ENCODE results near the gene ACKR2. TPM values are rescaled to one million over a fixed set of nuclear protein-coding genes. Genes with fewer than 3 reads are reported as not detected.
"Not testable (repeated sequence)": the region's sequence is repeated elsewhere in the genome, so short reads cannot be mapped to it uniquely, and the experiment has no call there.

ACKR2 gene
- polyA plus RNA-seq, 1 donor from 2014 or later, result not detected

GRCh38 chr3:42805141-42805821, 4.0 kb upstream of the ACKR2 start:
- Histone ChIP-seq H3K27me3 (ENCODE audit: insufficient read depth, low read depth, low read length) (no peaks in the 10 kb centered on the region), H4K20me1 (ENCODE audit: insufficient read depth) (no peaks in the 10 kb centered on the region), H3K4me3 (ENCODE audit: low read length) (peak overlapping the region; percentile 83), H3K4me2 (ENCODE audit: low read length) (peak overlapping the region; percentile 71), H3K9me2 (ENCODE audit: insufficient read depth, low read length) (no peaks in the 10 kb centered on the region), H3K9ac (ENCODE audit: low read length) (peak overlapping the region; percentile 95), H3K27ac (ENCODE audit: low read length) (no peak overlapping the region), H3K79me2 (replicated peaks; ENCODE audit: insufficient read depth, low read length) (peaks cover 28% of the 10 kb centered on the region), H3K9me3 (ENCODE audit: low read length) (no peaks in the 10 kb centered on the region), H2AFZ (ENCODE audit: low read depth, low read length) (no peak overlapping the region), H3K36me3 (ENCODE audit: insufficient read depth, low read length) (no peaks in the 10 kb centered on the region), H3F3A (ENCODE audit: insufficient read depth, low read length, poor library complexity, severe bottlenecking) (peaks cover 4% of the 10 kb centered on the region)
- no peak for TF ChIP-seq RAD21 (conservative IDR thresholded peaks at IDR 0.05)
- TF ChIP-seq MXI1 (conservative IDR thresholded peaks at IDR 0.05; ENCODE audit: poor library complexity, severe bottlenecking), result no peak
- no peak for TF ChIP-seq SMC3 (conservative IDR thresholded peaks at IDR 0.05; ENCODE audit: poor library complexity)

GRCh38 chr3:42807929-42808328, 1.3 kb upstream of the ACKR2 start:
- H4K20me1 ChIP-seq (ENCODE audit: insufficient read depth), result no peaks in the 10 kb centered on the region
- no peak overlapping the region for H3K4me2 ChIP-seq (ENCODE audit: low read length)
- H3F3A ChIP-seq (ENCODE audit: insufficient read depth, low read length, poor library complexity, severe bottlenecking), result no peaks in the 10 kb centered on the region
- H3K79me2 ChIP-seq (replicated peaks; ENCODE audit: insufficient read depth, low read length), result peaks cover 2% of the 10 kb centered on the region
- H3K9ac ChIP-seq (ENCODE audit: low read length), result no peak overlapping the region
- TF ChIP-seq RAD21 (conservative IDR thresholded peaks at IDR 0.05) (no peak), MXI1 (conservative IDR thresholded peaks at IDR 0.05; ENCODE audit: poor library complexity, severe bottlenecking) (no peak)
- no peaks in the 10 kb centered on the region for H3K36me3 ChIP-seq (ENCODE audit: insufficient read depth, low read length)
- no peaks in the 10 kb centered on the region for H3K9me3 ChIP-seq (ENCODE audit: low read length)
- H3K27ac ChIP-seq (ENCODE audit: low read length), result no peak overlapping the region
- no peaks in the 10 kb centered on the region for H3K9me2 ChIP-seq (ENCODE audit: insufficient read depth, low read length)
- no peak overlapping the region for H3K4me3 ChIP-seq (ENCODE audit: low read length)
- H2AFZ ChIP-seq (ENCODE audit: low read depth, low read length), result no peak overlapping the region
- H3K27me3 ChIP-seq (ENCODE audit: insufficient read depth, low read depth, low read length), result no peaks in the 10 kb centered on the region

GRCh38 chr3:42810706-42811105, 1.5 kb downstream of the ACKR2 start:
- not testable (repeated sequence) for H3K27me3 ChIP-seq (ENCODE audit: insufficient read depth, low read depth, low read length); H3K4me3 ChIP-seq (ENCODE audit: low read length); H3K9me2 ChIP-seq (ENCODE audit: insufficient read depth, low read length); H3K79me2 ChIP-seq (replicated peaks; ENCODE audit: insufficient read depth, low read length); H4K20me1 ChIP-seq (ENCODE audit: insufficient read depth); H3K9me3 ChIP-seq (ENCODE audit: low read length); H2AFZ ChIP-seq (ENCODE audit: low read depth, low read length); H3F3A ChIP-seq (ENCODE audit: insufficient read depth, low read length, poor library complexity, severe bottlenecking); H3K4me2 ChIP-seq (ENCODE audit: low read length); H3K9ac ChIP-seq (ENCODE audit: low read length); H3K27ac ChIP-seq (ENCODE audit: low read length); H3K36me3 ChIP-seq (ENCODE audit: insufficient read depth, low read length)

- H3K4me2 ChIP-seq (ENCODE audit: low read length); H3K9me2 ChIP-seq (ENCODE audit: insufficient read depth, low read length); H3K9me3 ChIP-seq (ENCODE audit: low read length): not testable (repeated sequence)
These were observed 2.1 kb downstream of the ACKR2 start for GRCh38 chr3:42811118-42811883.

GRCh38 chr3:42814246-42814645, 5.0 kb downstream of the ACKR2 start:
- H3K4me2 ChIP-seq (ENCODE audit: low read length), result no peak overlapping the region
- no peaks in the 10 kb centered on the region for H3F3A ChIP-seq (ENCODE audit: insufficient read depth, low read length, poor library complexity, severe bottlenecking)
- H3K27me3 ChIP-seq (ENCODE audit: insufficient read depth, low read depth, low read length), result no peaks in the 10 kb centered on the region
- H3K27ac ChIP-seq (ENCODE audit: low read length), result no peak overlapping the region
- no peaks in the 10 kb centered on the region for H4K20me1 ChIP-seq (ENCODE audit: insufficient read depth)
- no peaks in the 10 kb centered on the region for H3K79me2 ChIP-seq (replicated peaks; ENCODE audit: insufficient read depth, low read length)
- no peaks in the 10 kb centered on the region for H3K9me3 ChIP-seq (ENCODE audit: low read length)
- H3K36me3 ChIP-seq (ENCODE audit: insufficient read depth, low read length), result no peaks in the 10 kb centered on the region
- no peak overlapping the region for H3K4me3 ChIP-seq (ENCODE audit: low read length)
- H2AFZ ChIP-seq (ENCODE audit: low read depth, low read length), result no peak overlapping the region
- no peak overlapping the region for H3K9ac ChIP-seq (ENCODE audit: low read length)
- no peak for TF ChIP-seq SMC3 (conservative IDR thresholded peaks at IDR 0.05; ENCODE audit: poor library complexity)
- H3K9me2 ChIP-seq (ENCODE audit: insufficient read depth, low read length), result no peaks in the 10 kb centered on the region

More at GRCh38 chr3:42811118-42811883, 2.1 kb downstream of the ACKR2 start:
- H3K36me3 ChIP-seq (ENCODE audit: insufficient read depth, low read length); H3K79me2 ChIP-seq (replicated peaks; ENCODE audit: insufficient read depth, low read length); H4K20me1 ChIP-seq (ENCODE audit: insufficient read depth); H3K9ac ChIP-seq (ENCODE audit: low read length); H3K27ac ChIP-seq (ENCODE audit: low read length); H3K4me3 ChIP-seq (ENCODE audit: low read length); H2AFZ ChIP-seq (ENCODE audit: low read depth, low read length); H3K27me3 ChIP-seq (ENCODE audit: insufficient read depth, low read depth, low read length); H3F3A ChIP-seq (ENCODE audit: insufficient read depth, low read length, poor library complexity, severe bottlenecking): not testable (repeated sequence)

All from neural cell (in vitro differentiated cells).